PFSK-1 (cell line): ENCODE data around the gene DAP3.

ENCODE experiments used
- FOXP2 ChIP-seq: optimal IDR thresholded peaks from 2 replicates; pipeline ENCODE3; 2011; ENCODE audit warnings: borderline replicate concordance, control low read depth, inconsistent platforms; ENCODE audit not compliant: insufficient read depth; ENCODE audit errors: extremely low read length, extremely low read depth
- POLR2AphosphoS5 ChIP-seq: IDR thresholded peaks from 2 replicates; pipeline ENCODE4 v1.6.1; 2012; ENCODE audit warnings: low read depth, mild to moderate bottlenecking, control low read depth, low read length, moderate library complexity
- SIN3A ChIP-seq: IDR thresholded peaks from 2 replicates; pipeline ENCODE4 v1.6.1; 2012; ENCODE audit warnings: mild to moderate bottlenecking, low read length, moderate library complexity, borderline replicate concordance; ENCODE audit not compliant: insufficient read depth
- TAF1 ChIP-seq: IDR thresholded peaks from 2 replicates; pipeline ENCODE4 v1.6.1; 2012; ENCODE audit warnings: low read length, control low read depth, borderline replicate concordance; ENCODE audit not compliant: insufficient read depth
- TF ChIP-seq, protein P1 (sequence below), 2 experiments: IDR thresholded peaks; 2 replicates each; pipeline versions ENCODE4 v1.6.1 to v1.8.0; 2011 to 2012; ENCODE audit warnings: low read depth in 2 of 2, low read length in 2 of 2, control low read depth in 1 of 2, inconsistent platforms in 1 of 2, mild to moderate bottlenecking in 1 of 2, moderate library complexity in 1 of 2; ENCODE audit not compliant: insufficient read depth in 1 of 2

DAP3 gene

DNA sequence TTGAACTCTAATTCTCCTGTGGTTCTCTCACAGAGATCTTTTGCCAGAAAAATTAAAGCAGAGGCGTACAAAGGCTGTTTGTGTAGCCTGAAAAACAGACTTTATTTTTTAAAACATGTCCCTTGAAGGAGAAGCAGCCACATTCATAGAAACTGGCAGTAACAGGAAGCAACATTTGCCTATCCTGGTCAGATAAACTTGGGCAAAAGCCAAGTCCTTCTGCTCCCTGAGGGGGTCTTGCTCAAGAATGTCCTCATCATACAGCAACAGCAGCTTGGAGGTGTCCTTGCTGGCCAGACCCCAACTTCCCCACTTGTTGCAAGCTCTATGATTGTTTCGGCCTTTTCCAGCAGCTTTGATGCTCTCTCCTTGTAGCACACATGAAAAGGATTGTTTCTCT, 42.6 kb upstream of the DAP3 start:
- TF ChIP-seq SIN3A (no peak), POLR2AphosphoS5 (no peak), FOXP2 (no peak), TAF1 (no peak)
- TF ChIP-seq, protein P1, sequence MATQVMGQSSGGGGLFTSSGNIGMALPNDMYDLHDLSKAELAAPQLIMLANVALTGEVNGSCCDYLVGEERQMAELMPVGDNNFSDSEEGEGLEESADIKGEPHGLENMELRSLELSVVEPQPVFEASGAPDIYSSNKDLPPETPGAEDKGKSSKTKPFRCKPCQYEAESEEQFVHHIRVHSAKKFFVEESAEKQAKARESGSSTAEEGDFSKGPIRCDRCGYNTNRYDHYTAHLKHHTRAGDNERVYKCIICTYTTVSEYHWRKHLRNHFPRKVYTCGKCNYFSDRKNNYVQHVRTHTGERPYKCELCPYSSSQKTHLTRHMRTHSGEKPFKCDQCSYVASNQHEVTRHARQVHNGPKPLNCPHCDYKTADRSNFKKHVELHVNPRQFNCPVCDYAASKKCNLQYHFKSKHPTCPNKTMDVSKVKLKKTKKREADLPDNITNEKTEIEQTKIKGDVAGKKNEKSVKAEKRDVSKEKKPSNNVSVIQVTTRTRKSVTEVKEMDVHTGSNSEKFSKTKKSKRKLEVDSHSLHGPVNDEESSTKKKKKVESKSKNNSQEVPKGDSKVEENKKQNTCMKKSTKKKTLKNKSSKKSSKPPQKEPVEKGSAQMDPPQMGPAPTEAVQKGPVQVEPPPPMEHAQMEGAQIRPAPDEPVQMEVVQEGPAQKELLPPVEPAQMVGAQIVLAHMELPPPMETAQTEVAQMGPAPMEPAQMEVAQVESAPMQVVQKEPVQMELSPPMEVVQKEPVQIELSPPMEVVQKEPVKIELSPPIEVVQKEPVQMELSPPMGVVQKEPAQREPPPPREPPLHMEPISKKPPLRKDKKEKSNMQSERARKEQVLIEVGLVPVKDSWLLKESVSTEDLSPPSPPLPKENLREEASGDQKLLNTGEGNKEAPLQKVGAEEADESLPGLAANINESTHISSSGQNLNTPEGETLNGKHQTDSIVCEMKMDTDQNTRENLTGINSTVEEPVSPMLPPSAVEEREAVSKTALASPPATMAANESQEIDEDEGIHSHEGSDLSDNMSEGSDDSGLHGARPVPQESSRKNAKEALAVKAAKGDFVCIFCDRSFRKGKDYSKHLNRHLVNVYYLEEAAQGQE (IDR thresholded peaks at IDR 0.05; ENCODE audit: insufficient read depth in 1 of 2, low read depth in 2 of 2, low read length in 2 of 2), result no peak

DNA sequence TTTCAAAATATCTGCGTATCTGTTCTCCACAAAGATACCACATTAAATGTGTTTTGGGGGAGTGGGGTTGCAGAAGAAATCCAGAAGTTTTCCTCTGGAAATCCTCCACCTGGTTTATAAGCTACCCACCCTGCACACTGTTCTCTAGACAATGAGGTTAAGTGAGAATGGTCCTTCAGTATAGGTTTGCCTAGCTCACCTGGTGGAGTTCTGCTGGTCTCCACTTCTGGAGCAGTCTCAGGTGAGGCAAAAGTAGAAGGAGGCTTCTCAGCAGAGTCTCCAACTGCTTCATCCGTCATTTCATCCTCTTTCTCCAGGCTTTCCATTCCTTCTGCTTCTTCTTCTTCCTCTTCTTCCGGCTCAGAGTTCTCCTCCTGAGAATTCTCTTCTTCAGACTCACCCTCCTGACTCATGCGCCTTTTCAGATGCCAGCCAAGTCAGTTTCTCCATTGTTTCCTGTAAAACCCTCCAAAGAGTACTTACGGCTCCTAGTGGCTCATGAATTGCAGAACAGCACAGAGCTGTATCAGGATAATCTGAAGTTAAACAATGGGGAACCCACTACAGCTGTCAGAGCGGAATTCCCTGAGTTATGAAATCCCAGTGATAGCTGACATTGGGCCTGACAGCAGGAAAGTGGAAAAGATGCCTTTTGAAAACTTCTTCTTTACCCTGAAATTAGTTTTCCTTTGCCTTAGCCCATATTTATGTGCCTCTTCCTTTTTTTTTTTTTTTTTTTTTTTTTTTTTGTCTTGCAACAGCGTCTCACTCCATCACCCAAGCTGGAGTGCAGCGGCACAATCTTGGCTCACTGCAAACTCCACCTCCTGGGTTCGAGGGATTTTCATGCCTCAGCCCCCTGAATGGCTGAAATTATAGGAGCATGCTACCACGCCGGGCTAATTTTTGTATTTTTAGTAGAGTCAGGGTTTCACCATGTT, 40.4 kb upstream of the DAP3 start:
- TF ChIP-seq SIN3A, result 0 out of 2 replicates have a peak, but pooled peaks have one; percentile 72
- no peak for TF ChIP-seq FOXP2
- no peak for TF ChIP-seq POLR2AphosphoS5

DNA sequence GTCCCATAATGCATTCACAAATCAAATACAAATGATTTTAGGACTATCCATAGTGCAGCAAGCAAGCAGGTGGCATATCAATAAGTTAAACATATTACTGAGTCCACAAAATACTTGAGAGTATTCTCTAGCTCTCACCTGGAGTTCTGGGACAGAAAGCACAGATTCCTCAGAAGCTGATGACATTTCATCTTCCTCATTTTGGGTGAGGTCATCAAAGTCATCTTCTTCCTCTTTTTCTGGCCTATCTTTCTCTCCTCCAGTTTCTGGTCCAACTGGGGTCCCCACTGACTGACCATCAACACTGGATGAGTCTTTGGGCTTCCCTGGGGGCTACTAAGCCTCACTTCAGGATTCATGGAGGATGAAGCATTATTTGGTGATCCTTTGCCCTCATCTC, 39.2 kb upstream of the DAP3 start:
- TF ChIP-seq FOXP2 (no peak), SIN3A (no peak), POLR2AphosphoS5 (no peak), TAF1 (no peak)
- TF ChIP-seq, protein P1 (IDR thresholded peaks at IDR 0.05; ENCODE audit: insufficient read depth in 1 of 2, low read depth in 2 of 2, low read length in 2 of 2), result no peak

DNA sequence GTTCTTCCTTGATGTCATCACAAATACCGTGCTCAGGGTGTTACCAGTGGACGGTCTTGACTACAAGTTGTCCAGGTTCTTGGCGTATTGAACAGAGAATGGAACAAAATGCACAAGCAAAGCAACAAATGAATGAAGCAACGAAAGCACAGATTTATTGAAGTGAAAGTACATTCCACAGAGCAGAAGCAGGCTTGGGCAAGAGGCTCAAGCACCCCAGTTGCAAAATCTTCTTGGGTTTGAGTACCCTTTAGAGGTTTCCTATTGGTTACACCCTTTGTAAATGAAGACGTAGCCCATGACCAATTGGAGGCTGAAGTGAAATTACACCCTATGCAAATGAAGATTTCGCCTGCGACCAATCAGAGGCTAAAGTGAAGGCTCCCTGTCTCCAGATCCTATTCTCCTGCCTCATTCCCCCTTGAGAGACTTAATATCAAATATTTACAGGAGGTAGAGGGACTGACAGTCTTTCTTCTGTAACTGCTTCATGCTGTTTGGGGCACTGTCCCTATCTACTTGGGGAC, 38.6 kb upstream of the DAP3 start:
- TF ChIP-seq FOXP2 (no peak), TAF1 (no peak), POLR2AphosphoS5 (no peak), SIN3A (no peak)
- TF ChIP-seq, protein P1 (IDR thresholded peaks at IDR 0.05; ENCODE audit: insufficient read depth in 1 of 2, low read depth in 2 of 2, low read length in 2 of 2), result no peak

DNA sequence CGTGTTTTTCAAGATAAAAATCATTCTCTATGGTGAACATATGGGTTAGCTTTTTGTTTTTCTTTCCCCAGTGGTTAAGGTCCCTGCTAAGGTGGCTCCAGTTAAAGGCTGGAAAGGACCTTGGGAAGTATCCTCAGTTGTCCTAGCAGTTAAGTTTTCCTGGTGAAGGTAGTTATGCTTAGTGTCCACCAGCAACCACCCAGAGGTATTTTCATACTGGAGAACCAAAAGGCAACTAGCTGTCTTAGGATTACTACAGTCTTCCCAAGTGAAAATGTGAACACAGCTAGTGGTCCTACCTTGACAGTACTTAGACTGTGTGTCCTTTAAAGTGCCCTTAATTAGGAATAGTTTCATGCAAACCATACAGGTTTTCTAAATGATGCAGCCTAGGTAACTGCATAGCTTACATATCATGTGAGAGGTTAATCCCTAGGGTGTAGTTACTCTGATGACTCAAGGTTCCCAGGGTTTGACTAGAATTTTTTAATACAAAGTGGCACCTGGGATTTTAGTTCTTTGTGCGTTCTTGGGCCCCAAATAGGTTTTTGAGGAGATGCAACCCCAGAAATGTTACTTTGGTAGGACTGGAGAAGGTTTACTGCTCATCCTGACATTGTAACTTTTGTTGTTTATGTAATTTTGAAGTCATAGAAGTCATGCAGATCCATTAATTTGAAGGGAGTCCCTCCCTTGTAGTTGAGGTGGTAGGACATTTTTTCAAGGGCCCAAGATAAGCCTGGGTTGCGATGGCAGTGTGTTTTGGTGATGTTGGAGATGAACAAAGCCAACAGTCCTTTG, 36.8 kb upstream of the DAP3 start:
- TF ChIP-seq POLR2AphosphoS5, result no peak
- TF ChIP-seq SIN3A, result no peak
- no peak for TF ChIP-seq FOXP2
- TF ChIP-seq, protein P1 (IDR thresholded peaks at IDR 0.05; ENCODE audit: insufficient read depth in 1 of 2, low read depth in 2 of 2, low read length in 2 of 2), result no peak
- no peak for TF ChIP-seq TAF1
